Measurements from ENCODE around the gene INPP4A. TPM values are rescaled to one million over a fixed set of nuclear protein-coding genes. Genes with fewer than 3 reads are reported as not detected.
A peak's percentile ranks its signal among the peaks of the same experiment; 100 is the strongest.

The INPP4A gene
- total and polyA plus RNA-seq, 10 of the 15 experiments (the other 5 are each of a cell fraction or from before 2014, with no cell fraction given) = 4.7 to 62.3 (median 36.9) TPM

- TF ChIP-seq IRF4 (IDR thresholded peaks at IDR 0.05; ENCODE audit: low read depth, low read length) (no peak), IKZF2 (IDR thresholded peaks at IDR 0.05) (no peak), ZNF592 (IDR thresholded peaks at IDR 0.05) (no peak), RUNX3 (IDR thresholded peaks at IDR 0.05; ENCODE audit: low read length) (peak; percentile 48; the same call in 1 of the 2 replicates), RAD51 (IDR thresholded peaks at IDR 0.05) (no peak), ESRRA (IDR thresholded peaks at IDR 0.05; ENCODE audit: low read length) (peak; percentile 59; the same call in 1 of the 2 replicates), PBX3 (IDR thresholded peaks at IDR 0.05; ENCODE audit: insufficient replicate concordance, low read depth, low read length) (no peak), RELA (IDR thresholded peaks at IDR 0.05; ENCODE audit: borderline replicate concordance, partially characterized antibody) (no peak), ZNF217 (IDR thresholded peaks at IDR 0.05) (no peak), SREBF2 (IDR thresholded peaks at IDR 0.05; ENCODE audit: low read length) (no peak), NR2F1 (conservative IDR thresholded peaks at IDR 0.05) (peak; percentile 99), NR2C1 (IDR thresholded peaks at IDR 0.05) (no peak), PRDM15 (CRISPR knock-in tag; IDR thresholded peaks at IDR 0.05) (no peak), YY1 (IDR thresholded peaks at IDR 0.05; ENCODE audit: low read depth, low read length) (peak; percentile 90), LARP7 (IDR thresholded peaks at IDR 0.05) (no peak), RAD21 (IDR thresholded peaks at IDR 0.05; ENCODE audit: insufficient read depth, low read depth, low read length) (peak; percentile 94), MAX (IDR thresholded peaks at IDR 0.05; ENCODE audit: low read depth, low read length) (no peak), NFXL1 (IDR thresholded peaks at IDR 0.05; ENCODE audit: borderline replicate concordance) (no peak), CHD1 (IDR thresholded peaks at IDR 0.05; ENCODE audit: low read depth, low read length) (no peak), POLR2AphosphoS2 (IDR thresholded peaks at IDR 0.05; ENCODE audit: low read depth, low read length) (no peak)
Measured at GRCh38 chr2:98412751-98413458, 31.8 kb upstream of the INPP4A start (continued).

All from GM12878 (cell line).